HPDE6-E6E7 (cell line): ENCODE results near the gene ADAMTS3.
"Not testable (repeated sequence)": the region's sequence is repeated elsewhere in the genome, so short reads cannot be mapped to it uniquely, and the experiment has no call there.

Experiments used
- DNase-seq: peaks from one replicate; pipeline ENCODE4 v3.0.0; 2011; ENCODE audit warnings: missing footprints; ENCODE audit errors: extremely low spot score

The ADAMTS3 gene

GRCh38 chr4:72553540-72554337, 15.3 kb downstream of the ADAMTS3 start:
- no peak for DNase-seq

GRCh38 chr4:72552447-72552846, 16.6 kb downstream of the ADAMTS3 start:
- no peak for DNase-seq

DNA sequence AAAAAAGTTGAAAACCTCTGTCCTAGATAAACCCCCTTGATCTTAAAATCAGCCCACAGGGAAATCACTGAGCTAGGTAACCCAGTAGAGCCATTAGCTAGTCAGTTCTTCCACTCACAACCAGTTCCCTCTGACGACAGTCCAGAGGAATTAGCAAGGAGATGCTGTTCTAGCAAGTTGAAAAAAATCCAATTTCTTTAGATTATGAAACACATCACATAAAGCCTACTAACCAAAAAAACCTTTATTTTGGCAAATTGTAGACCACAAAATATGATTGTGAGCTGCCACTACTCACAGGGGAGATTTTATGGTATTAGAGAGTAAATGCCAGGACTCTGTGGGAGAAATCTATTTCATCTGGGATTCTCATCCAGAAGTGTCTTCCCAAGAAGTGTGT, 22.6 kb downstream of the ADAMTS3 start:
- DNase-seq, result no peak

DNA sequence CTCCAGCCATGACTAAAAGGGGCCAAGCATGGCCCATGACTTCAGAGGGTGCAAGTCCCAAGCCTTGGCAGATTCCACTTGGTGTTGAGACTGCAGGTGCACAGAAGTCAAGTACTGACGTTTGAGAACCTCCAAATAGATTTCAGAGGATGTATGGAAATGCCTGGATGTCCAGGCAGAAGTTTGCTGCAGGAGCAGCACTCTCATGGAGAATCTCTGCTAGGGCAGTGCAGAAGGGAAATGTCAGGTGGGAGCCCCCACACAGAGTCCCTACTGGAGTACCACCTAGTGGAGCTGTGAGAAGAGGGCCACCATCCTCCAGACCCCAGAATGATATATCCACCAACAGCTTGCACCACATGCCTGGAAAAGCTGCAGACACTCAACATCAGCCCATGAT, 28.3 kb downstream of the ADAMTS3 start:
- not testable (repeated sequence) for DNase-seq

- DNase-seq, result no peak
Observed at GRCh38 chr4:72538006-72538405, 31.0 kb downstream of the ADAMTS3 start.

- no peak for DNase-seq
Observed at GRCh38 chr4:72536443-72536842, 32.6 kb downstream of the ADAMTS3 start.

DNA sequence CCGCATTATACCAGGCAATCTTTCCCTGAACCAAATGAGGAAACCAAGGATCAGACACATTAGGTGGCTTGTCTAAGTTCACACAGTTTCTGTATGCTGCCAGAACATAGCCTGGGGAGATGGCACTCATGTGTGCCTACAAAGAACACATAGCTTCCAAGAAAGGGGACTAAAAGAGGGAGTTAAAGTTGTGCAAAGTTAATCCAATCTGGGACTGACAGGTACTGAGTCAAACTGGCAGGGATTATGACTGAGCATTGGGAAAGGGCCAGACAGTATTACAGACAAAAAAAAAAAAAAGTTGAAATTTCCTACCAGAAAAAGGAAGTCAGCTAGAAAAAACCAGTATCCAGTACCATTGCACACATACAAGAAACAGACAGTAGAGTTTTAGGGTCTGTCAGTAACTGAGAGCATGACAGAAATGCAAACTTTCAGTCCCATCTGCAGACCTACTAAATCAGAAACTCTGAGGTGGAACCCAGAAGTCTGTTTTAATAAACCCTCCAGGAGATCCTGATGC, 37.2 kb downstream of the ADAMTS3 start:
- DNase-seq, result no peak

DNA sequence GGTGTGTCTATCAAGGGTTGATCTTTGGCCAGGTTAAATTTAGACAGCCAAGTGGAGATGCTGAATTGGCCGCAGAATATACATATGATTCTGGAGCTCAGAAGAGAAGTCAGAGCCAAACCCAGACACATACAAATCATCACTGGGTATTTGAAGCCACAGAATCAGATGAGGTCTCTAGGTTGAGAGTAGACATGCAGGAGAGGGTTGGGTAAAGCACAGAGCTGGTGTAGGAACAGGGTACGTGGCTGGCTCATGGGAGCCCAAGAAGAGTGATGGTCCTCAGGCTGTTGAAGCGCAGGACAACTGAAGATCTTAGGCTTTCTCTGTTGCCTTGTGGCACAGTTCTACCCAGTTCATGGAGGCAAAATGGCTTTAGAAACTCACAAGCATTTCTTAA, 37.7 kb downstream of the ADAMTS3 start:
- no peak for DNase-seq

DNA sequence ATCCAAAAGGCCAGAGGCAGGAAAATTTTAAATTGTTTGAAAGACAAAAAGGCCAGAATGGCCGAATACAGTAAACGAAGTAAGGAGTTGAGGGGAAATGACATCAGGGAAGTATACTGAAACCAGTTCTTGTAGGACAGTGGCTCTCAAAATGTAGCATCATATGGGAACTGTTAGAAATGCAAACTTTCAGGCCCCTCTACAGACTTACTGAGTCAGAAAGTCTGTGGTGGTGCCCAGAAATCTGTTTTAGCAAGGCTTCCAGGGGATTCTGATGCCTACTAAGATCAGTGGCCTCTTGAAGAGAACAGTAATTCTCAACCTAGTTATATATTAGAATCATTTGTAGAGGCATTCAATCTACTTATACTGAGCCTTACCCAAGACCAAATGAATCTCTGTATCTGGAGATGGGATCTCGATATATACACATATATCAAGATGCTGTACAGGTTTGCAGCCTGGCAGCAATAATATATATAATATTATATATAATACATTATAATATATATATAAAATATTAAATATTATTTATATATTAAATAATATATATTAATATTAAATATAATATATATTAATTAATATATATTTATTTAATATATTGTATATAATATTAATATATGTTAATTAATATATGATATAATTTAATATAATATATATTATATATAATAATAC, 39.7 kb downstream of the ADAMTS3 start:
- no peak for DNase-seq

DNA sequence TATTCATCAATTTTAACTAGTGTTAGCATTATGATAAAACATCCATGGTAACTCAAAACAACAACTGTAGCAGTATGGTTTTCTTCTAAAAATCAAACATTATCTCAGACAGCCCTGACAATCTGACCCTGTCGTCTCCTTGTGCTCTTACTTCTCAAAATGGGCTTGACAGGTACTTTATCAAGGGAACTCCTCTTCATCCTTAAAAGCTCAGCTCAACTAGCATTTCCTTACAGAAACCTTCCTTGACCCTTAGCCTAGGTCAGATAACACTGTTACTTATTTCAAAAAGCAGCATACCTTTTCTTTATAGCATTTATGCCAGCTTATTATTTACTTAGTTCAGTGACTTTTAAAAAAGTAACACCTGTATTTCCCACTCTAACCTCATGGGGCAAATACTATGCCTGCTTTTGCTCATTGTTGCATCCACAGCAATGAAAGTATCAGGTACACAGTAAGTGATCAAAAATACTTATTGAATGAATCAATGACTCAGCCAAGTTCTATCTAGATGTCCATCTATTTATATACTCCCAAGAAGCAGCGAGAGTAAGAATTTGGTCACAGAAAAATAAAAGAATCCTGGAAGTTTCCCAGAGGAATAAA, 41.9 kb downstream of the ADAMTS3 start:
- no peak for DNase-seq

DNA sequence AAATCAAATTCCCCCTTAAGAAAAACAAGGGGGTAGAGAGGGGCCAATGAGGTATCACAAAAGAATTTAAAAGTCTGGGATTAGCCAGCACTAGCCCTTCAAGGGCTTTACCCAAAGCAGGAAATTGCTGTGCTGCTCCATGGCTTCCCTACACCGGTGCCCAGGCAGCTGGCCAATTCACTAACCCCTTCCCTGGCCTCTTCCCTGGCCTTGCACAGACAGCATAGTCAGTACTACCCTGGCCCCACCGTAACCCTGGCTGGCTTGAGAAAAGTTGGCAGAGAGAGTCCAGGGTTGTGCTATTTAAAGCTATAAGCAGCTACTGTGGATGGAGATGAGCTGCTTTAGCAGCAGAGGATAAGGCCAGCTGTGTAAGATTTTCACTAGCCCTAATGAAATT, 43.1 kb downstream of the ADAMTS3 start:
- no peak for DNase-seq

DNA sequence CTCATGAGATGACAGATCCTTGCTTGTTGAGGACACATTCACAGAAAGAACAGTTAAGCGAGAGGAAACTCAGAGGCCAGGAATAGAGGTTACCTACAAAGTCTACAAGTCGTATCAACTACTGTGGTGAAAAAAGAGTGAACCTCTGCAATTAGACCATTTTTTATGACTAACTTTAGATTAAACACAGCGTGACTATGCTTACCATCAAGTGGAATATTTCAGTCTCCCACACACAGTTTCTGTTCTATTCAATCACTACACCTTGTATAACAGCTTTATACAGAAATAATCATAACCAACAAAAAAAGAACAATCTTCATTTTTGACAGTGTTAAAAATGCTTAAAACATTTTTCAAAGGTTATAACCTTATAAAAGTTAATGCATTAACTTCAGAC, 46.6 kb downstream of the ADAMTS3 start:
- DNase-seq, result no peak

GRCh38 chr4:72513227-72513626, 55.8 kb downstream of the ADAMTS3 start:
- DNase-seq, result no peak

- no peak for DNase-seq
Observed at GRCh38 chr4:72507860-72508419, 61.1 kb downstream of the ADAMTS3 start.

- DNase-seq, result no peak
Observed at GRCh38 chr4:72507167-72507566, 61.9 kb downstream of the ADAMTS3 start.

- DNase-seq, result peak; percentile 17
Observed at GRCh38 chr4:72505314-72505744, 63.7 kb downstream of the ADAMTS3 start.

DNA sequence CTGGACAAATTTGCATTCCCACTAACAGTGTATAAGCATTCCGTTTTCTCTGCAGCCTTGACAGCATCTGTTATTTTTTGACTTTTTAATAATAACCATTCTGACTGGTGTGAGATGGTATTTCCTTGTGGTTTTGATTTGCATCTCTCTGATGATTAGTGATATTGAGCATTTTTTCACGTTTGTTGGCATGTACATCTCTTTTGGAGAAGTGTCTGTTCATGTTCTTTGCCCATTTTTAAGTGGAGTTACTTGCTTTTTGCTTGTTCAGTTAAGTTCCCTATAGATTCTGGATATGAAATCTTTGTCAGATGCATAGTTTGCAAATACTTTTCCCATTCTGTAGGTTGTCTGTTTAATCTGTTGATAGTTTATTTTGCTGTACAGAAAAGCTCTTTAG, 68.8 kb downstream of the ADAMTS3 start:
- no peak for DNase-seq

GRCh38 chr4:72496119-72496518, 72.9 kb downstream of the ADAMTS3 start:
- DNase-seq, result no peak

GRCh38 chr4:72494156-72494555, 74.9 kb downstream of the ADAMTS3 start:
- DNase-seq, result no peak

GRCh38 chr4:72489267-72489666, 79.8 kb downstream of the ADAMTS3 start:
- DNase-seq, result peak; percentile 41

- DNase-seq, result no peak
Observed at GRCh38 chr4:72486991-72487390, 82.0 kb downstream of the ADAMTS3 start.

DNA sequence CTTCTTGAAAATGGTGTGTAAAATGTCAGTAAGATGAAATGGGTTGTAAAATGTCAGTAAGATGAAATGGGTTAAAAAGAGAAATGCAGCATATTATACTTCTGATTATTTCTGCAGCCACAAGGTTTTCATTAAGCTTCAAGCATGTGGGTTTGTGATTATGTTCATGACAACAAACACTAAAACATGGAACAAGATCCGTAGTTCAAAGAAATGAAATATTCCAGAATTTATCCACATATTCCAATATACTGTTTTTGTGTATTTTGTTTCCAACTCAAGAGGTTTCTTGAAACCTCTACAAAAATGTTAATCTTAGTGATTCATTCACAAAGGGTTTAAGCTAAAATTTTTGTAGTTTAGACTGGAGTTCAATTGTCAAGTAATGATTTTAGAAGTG, 84.0 kb downstream of the ADAMTS3 start:
- no peak for DNase-seq
